Sigmoid colon (tissue), 3 donors: ENCODE results near the gene DNAJC6.

Experiments used
- CTCF ChIP-seq, 4 experiments: fragments of 450-650 bp in 3 of 4; fragments of 200-600 bp in 1 of 4; IDR thresholded peaks; one replicate each; pipeline ENCODE4 v1.5.1; 2016 to 2019; ENCODE audit warnings: antibody characterized with exemption in 4 of 4, mild to moderate bottlenecking in 3 of 4, moderate library complexity in 2 of 4
- POLR2A ChIP-seq, 2 donors: fragments of 450-650 bp; IDR thresholded peaks; one replicate each; pipeline ENCODE4 v1.6.1; 2016; ENCODE audit warnings: antibody characterized with exemption in 2 of 2, mild to moderate bottlenecking in 2 of 2, moderate library complexity in 2 of 2

DNA sequence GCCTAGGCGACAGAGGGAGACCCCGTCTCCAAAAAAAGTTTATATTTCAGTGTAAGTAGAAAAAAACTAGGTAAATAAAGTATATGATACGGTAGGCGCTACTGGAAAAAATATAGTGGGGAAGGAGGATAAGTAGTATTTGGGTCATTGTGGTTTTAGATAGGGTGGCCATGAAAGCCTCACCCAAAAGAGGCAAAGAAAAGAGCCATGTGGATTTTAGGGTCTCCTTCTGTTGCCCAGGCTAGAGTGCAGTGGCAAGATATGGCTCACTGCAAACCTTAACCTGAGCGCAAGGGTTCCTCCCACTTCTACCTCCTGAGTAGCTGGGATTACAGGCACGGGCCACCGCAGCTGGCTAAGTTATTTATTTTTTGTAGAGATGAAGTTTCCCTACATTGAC is 128.3 kb downstream of the DNAJC6 start:
- TF ChIP-seq POLR2A (IDR thresholded peaks at IDR 0.05) = no peak
- TF ChIP-seq CTCF (IDR thresholded peaks at IDR 0.05) = no peak
